Body of pancreas (tissue), 4 donors: ENCODE data around the gene ADTRP.

Experiments
- POLR2A ChIP-seq, 3 donors: fragments of 450-650 bp; IDR thresholded peaks; one replicate each; pipeline ENCODE4 v1.6.1; 2016; ENCODE audit warnings: antibody characterized with exemption in 3 of 3, mild to moderate bottlenecking in 2 of 3
- TF ChIP-seq, protein P1 (sequence below), 7 experiments: fragments of 450-650 bp in 4 of 7; fragments of 200-600 bp in 3 of 7; sonication (generic) in 3 of 7; IDR thresholded peaks; one replicate each; pipeline ENCODE4 v1.5.1; 2016 to 2019; ENCODE audit warnings: antibody characterized with exemption in 7 of 7

DNA sequence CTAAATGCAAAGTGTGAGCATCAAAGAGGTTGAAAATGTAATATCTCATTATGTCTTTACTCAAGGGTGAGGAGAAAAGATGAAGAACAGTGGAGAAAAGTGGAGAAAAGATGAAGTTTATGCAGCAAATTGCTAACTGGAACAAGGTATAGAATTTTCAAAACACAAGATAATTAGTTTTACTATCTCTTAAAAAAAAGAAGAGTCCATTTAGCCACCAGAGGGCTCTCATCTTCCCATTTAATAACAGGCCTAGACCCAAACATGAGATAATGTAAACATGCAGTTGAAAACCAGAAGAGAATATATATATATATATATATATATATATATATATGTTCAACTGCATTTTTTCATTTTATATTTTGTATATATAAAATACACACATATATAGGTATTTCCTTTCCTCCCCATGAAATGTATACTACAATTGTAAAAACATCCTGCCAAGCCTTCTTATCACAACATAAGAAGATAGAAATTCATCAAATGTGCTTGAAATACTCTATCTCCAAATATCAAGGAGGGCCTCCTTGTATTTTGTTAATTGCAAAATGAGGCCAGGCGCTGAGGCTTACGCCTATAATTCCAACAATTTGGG lies 78.4 kb downstream of the ADTRP start:
- TF ChIP-seq, protein P1, sequence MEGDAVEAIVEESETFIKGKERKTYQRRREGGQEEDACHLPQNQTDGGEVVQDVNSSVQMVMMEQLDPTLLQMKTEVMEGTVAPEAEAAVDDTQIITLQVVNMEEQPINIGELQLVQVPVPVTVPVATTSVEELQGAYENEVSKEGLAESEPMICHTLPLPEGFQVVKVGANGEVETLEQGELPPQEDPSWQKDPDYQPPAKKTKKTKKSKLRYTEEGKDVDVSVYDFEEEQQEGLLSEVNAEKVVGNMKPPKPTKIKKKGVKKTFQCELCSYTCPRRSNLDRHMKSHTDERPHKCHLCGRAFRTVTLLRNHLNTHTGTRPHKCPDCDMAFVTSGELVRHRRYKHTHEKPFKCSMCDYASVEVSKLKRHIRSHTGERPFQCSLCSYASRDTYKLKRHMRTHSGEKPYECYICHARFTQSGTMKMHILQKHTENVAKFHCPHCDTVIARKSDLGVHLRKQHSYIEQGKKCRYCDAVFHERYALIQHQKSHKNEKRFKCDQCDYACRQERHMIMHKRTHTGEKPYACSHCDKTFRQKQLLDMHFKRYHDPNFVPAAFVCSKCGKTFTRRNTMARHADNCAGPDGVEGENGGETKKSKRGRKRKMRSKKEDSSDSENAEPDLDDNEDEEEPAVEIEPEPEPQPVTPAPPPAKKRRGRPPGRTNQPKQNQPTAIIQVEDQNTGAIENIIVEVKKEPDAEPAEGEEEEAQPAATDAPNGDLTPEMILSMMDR (IDR thresholded peaks at IDR 0.05), result peak; percentile 21 to 56 (median 54)
- no peak for TF ChIP-seq POLR2A (IDR thresholded peaks at IDR 0.05)
